Upper lobe of left lung (tissue), 4 donors: Measurements from ENCODE around the gene GALNS.

ENCODE experiments used
- CTCF ChIP-seq, 6 experiments: fragments of 450-650 bp in 4 of 6; fragments of 200-600 bp in 2 of 6; sonication (generic) in 2 of 6; IDR thresholded peaks; one replicate each; pipeline ENCODE4 v1.5.1; 2016 to 2019; ENCODE audit warnings: antibody characterized with exemption in 6 of 6
- EP300 ChIP-seq, 4 donors: sonication (generic); formaldehyde crosslinking; IDR thresholded peaks; one replicate each; pipeline ENCODE4 v1.5.1; 2017; ENCODE audit warnings: antibody characterized with exemption in 4 of 4, control low read depth in 2 of 4
- POLR2A ChIP-seq, 4 donors: fragments of 450-650 bp; IDR thresholded peaks; one replicate each; pipeline ENCODE4 v1.5.1; 2016 to 2017; ENCODE audit warnings: antibody characterized with exemption in 4 of 4, mild to moderate bottlenecking in 2 of 4
- POLR2AphosphoS5 ChIP-seq, 2 donors: sonication (generic); formaldehyde crosslinking; IDR thresholded peaks; one replicate each; pipeline ENCODE4 v1.5.1; 2017; ENCODE audit warnings: antibody characterized with exemption in 2 of 2

GRCh38 chr16:88810166-88810911 lies 46.4 kb downstream of the GALNS start:
- no peak for TF ChIP-seq POLR2A (IDR thresholded peaks at IDR 0.05)
- no peak for TF ChIP-seq CTCF (IDR thresholded peaks at IDR 0.05)
- TF ChIP-seq POLR2AphosphoS5 (IDR thresholded peaks at IDR 0.05), result no peak
- no peak for TF ChIP-seq EP300 (IDR thresholded peaks at IDR 0.05)
